ENCODE results near the gene TMPRSS11E. TPM values are rescaled to one million over a fixed set of nuclear protein-coding genes. Genes with fewer than 3 reads are reported as not detected.

The TMPRSS11E gene
- total RNA-seq, 1 experiment from 2014 or later, result not detected

DNA sequence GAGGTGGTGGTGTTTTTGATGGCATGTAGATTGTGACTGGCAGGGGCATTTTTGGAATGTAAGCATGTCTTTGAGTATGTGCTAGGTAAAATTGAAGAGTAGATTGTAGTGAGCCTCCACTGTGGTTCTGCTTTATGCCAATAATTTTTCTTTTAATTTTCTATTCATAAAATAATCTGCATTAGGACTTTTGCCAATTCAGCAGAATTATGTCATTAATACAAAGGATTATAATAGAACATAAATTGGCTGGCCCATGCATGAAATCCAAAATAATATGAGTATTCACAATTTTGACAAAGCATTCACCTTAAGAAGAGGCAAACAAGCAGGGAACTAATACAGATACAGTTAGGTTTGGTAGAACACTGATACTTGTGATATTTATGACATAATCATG, 14.9 kb upstream of the TMPRSS11E start:
- ChIA-PET CTCF (interaction anchor here (1.6 kb wide), 1 partner anchor 13 kb away, joined by 3 read pairs; no protein-coding TSS in a partner anchor), POLR2A (no interaction called here)
- H3K36me3 Mint-ChIP-seq (ENCODE audit: insufficient read depth, unreplicated experiment), result no peaks in the 10 kb centered on the region
- intact Hi-C loops (cut with micrococcal nuclease), result no loop called here
- H3K4me1 Mint-ChIP-seq (ENCODE audit: insufficient read depth, unreplicated experiment), result no peaks in the 10 kb centered on the region
- TF ChIP-seq, protein P1, sequence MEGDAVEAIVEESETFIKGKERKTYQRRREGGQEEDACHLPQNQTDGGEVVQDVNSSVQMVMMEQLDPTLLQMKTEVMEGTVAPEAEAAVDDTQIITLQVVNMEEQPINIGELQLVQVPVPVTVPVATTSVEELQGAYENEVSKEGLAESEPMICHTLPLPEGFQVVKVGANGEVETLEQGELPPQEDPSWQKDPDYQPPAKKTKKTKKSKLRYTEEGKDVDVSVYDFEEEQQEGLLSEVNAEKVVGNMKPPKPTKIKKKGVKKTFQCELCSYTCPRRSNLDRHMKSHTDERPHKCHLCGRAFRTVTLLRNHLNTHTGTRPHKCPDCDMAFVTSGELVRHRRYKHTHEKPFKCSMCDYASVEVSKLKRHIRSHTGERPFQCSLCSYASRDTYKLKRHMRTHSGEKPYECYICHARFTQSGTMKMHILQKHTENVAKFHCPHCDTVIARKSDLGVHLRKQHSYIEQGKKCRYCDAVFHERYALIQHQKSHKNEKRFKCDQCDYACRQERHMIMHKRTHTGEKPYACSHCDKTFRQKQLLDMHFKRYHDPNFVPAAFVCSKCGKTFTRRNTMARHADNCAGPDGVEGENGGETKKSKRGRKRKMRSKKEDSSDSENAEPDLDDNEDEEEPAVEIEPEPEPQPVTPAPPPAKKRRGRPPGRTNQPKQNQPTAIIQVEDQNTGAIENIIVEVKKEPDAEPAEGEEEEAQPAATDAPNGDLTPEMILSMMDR (IDR thresholded peaks at IDR 0.05; ENCODE audit: unreplicated experiment), result no peak
- H3K9me3 Mint-ChIP-seq (ENCODE audit: unreplicated experiment), result no peaks in the 10 kb centered on the region
- H3K4me3 Mint-ChIP-seq (ENCODE audit: unreplicated experiment), result no peak overlapping the region
- no peak overlapping the region for H3K27ac Mint-ChIP-seq (ENCODE audit: low read depth, unreplicated experiment)
- no peaks in the 10 kb centered on the region for H3K27me3 Mint-ChIP-seq (ENCODE audit: insufficient read depth, unreplicated experiment)
- BruUV-seq (replicated peaks), result no TSS peak
- no peak for DNase-seq (ENCODE audit: unreplicated experiment)

DNA sequence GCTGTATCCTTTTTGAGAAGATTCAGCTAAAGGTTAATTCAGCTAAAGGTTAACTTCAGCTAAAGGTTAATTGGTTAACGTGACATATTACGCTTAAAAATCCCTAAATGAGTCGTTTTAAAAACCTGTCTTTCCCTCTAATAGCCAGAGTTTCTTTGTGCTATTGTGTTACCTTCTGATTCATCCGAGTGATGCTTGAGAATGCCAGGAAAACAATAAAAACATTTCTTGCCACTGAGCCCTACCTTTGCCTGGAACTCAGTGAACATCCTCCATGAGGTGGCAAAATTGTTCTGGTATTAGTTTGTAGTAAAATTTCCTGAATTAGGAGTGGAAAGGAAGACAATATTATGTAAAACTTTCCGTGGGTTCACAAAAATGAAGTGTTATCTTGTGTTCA, 13.7 kb upstream of the TMPRSS11E start:
- no peak for DNase-seq (ENCODE audit: unreplicated experiment)
- no peaks in the 10 kb centered on the region for H3K36me3 Mint-ChIP-seq (ENCODE audit: insufficient read depth, unreplicated experiment)
- no peak overlapping the region for H3K27ac Mint-ChIP-seq (ENCODE audit: low read depth, unreplicated experiment)
- intact Hi-C loops (cut with micrococcal nuclease), result no loop called here
- CTCF ChIA-PET, result no interaction called here
- TF ChIP-seq, protein P1 (IDR thresholded peaks at IDR 0.05; ENCODE audit: unreplicated experiment), result no peak
- H3K9me3 Mint-ChIP-seq (ENCODE audit: unreplicated experiment), result no peaks in the 10 kb centered on the region
- BruUV-seq (replicated peaks), result no TSS peak
- no peak overlapping the region for H3K4me3 Mint-ChIP-seq (ENCODE audit: unreplicated experiment)
- POLR2A ChIA-PET, result no interaction called here
- H3K27me3 Mint-ChIP-seq (ENCODE audit: insufficient read depth, unreplicated experiment), result no peaks in the 10 kb centered on the region
- no peaks in the 10 kb centered on the region for H3K4me1 Mint-ChIP-seq (ENCODE audit: insufficient read depth, unreplicated experiment)

DNA sequence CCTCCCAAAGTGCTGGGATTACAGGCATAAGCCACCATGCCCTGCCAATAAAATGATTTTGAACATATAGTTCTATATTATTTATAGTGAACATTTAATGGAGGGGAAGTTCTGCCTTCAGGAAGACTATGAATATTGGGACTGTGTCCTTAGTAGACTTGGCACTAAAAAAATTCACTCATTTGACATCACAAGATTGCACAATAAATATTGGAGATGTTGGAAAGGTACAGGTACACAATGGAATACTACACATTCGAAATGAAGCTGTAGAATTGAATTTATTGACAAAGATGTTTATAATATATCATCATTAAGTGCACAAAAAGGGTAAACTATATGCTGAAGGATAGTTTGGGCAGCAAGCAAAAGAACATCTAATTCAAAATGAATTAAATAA, 13.0 kb upstream of the TMPRSS11E start:
- DNase-seq (ENCODE audit: unreplicated experiment), result no peak
- Mint-ChIP-seq H3K4me3 (ENCODE audit: unreplicated experiment) (no peak overlapping the region), H3K36me3 (ENCODE audit: insufficient read depth, unreplicated experiment) (no peaks in the 10 kb centered on the region), H3K27ac (ENCODE audit: low read depth, unreplicated experiment) (no peak overlapping the region), H3K4me1 (ENCODE audit: insufficient read depth, unreplicated experiment) (no peaks in the 10 kb centered on the region), H3K27me3 (ENCODE audit: insufficient read depth, unreplicated experiment) (no peaks in the 10 kb centered on the region), H3K9me3 (ENCODE audit: unreplicated experiment) (no peaks in the 10 kb centered on the region)
- TF ChIP-seq, protein P1 (IDR thresholded peaks at IDR 0.05; ENCODE audit: unreplicated experiment), result no peak
- intact Hi-C loops (cut with micrococcal nuclease), result no loop called here
- POLR2A ChIA-PET, result interaction anchor here (0.6 kb wide), 1 partner anchor 10 kb away, joined by 4 read pairs; no protein-coding TSS in a partner anchor
- CTCF ChIA-PET, result no interaction called here
- BruUV-seq (replicated peaks), result no TSS peak

DNA sequence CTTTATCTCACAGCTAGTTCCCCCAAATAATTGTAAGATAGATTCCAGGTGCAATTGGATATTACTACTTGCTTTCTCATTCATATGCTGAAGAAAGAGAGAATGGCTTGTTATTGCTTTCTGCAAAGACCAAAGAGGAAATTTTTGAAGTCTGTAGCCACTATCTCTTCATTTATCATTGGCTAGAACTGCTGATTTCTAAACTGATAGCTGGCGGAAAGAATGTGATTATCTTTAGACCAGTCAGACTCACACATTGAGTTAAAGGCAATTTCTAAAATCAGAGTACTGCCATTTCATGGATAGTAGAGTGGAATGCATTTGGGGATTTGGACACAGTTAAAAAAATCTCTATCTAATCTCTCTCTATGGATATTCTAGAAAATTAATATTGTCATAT, 12.4 kb upstream of the TMPRSS11E start:
- Mint-ChIP-seq H3K4me3 (ENCODE audit: unreplicated experiment) (no peak overlapping the region), H3K4me1 (ENCODE audit: insufficient read depth, unreplicated experiment) (no peaks in the 10 kb centered on the region), H3K27ac (ENCODE audit: low read depth, unreplicated experiment) (no peak overlapping the region), H3K27me3 (ENCODE audit: insufficient read depth, unreplicated experiment) (no peaks in the 10 kb centered on the region), H3K9me3 (ENCODE audit: unreplicated experiment) (no peaks in the 10 kb centered on the region), H3K36me3 (ENCODE audit: insufficient read depth, unreplicated experiment) (no peaks in the 10 kb centered on the region)
- TF ChIP-seq, protein P1 (IDR thresholded peaks at IDR 0.05; ENCODE audit: unreplicated experiment), result no peak
- DNase-seq (ENCODE audit: unreplicated experiment), result no peak
- BruUV-seq (replicated peaks), result no TSS peak
- POLR2A ChIA-PET, result interaction anchor here (0.6 kb wide), 1 partner anchor 10 kb away, joined by 4 read pairs; no protein-coding TSS in a partner anchor
- intact Hi-C loops (cut with micrococcal nuclease), result no loop called here
- CTCF ChIA-PET, result no interaction called here
